ENCODE measurements around the gene TSHZ2. TPM values are rescaled to one million over a fixed set of nuclear protein-coding genes. Genes with fewer than 3 reads are reported as not detected.

Gene TSHZ2
- total and polyA plus RNA-seq, 2 donors (not counting 3 experiments of a cell fraction or from before 2014, with no cell fraction given) = not detected

DNA sequence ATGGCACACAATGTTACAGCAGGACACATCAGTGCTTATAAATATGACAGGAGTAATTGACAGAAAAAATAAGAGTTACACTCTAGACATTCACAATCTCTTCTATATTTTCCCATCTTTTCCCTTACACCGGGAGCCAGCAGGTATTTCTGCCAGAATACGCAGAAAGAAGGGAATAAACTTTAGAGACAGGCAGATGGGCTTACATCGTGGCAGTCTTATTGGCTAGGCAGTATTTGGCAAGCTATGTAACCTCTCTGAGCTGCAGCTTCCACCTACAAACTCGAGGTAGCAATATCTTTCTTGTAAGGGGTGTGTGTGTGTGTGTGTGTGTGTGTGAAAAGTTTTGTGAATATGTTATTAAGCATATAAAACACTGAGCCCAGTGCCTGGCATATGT lies 33.0 kb upstream of the TSHZ2 start:
- Histone ChIP-seq H3K4me1 (ENCODE audit: control insufficient read depth, extremely low read depth, insufficient read depth, low read length) (no peaks in the 10 kb centered on the region), H4K20me1 (replicated peaks; ENCODE audit: control insufficient read depth, extremely low read depth, insufficient read depth, low read length) (no peaks in the 10 kb centered on the region)
- CTCF ChIA-PET = no interaction called here

DNA sequence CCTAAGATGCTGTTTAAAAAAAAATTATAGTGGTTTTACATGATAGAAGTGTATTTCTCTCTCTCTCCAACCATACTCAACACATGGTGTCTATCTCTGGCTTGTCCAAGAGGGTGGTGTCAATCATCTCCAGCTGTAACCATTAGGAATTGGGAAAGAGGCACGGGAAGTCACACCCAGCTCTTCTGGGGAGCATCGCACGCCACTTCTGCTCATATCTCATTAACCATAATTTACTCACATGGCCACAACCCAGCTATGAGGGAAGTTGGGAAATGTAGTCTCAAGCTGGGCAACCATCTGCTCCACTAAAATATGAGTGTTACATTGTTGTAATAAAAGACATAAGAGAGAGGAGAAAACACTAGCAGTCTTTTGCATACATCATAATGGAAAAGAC lies 30.4 kb upstream of the TSHZ2 start:
- Histone ChIP-seq H3K27me3 (ENCODE audit: control insufficient read depth in 2 of 2, insufficient read depth in 2 of 2, low read length in 2 of 2) (no peaks in the 10 kb centered on the region), H3K27ac (ENCODE audit: insufficient read depth, low read depth, low read length) (no peak overlapping the region), H3K4me3 (replicated peaks in 1 of 3; ENCODE audit: insufficient read depth in 1 of 3, low read depth in 1 of 3, low read length in 3 of 3) (no peak overlapping the region), H3K4me2 (ENCODE audit: insufficient read depth, low read length) (no peak overlapping the region), H3K9ac (replicated peaks; ENCODE audit: extremely low read depth, insufficient read depth, low read length) (no peak overlapping the region), H3K79me2 (ENCODE audit: control insufficient read depth, insufficient read depth, low read length) (no peaks in the 10 kb centered on the region), H3K4me1 (ENCODE audit: control insufficient read depth, extremely low read depth, insufficient read depth, low read length) (no peaks in the 10 kb centered on the region), H3K36me3 (ENCODE audit: control insufficient read depth in 2 of 2, extremely low read depth in 1 of 2, insufficient read depth in 2 of 2, low read length in 2 of 2) (no peaks in the 10 kb centered on the region), H3K9me3 (replicated peaks; ENCODE audit: control insufficient read depth, insufficient read depth, low read length) (peaks cover 2% of the 10 kb centered on the region), H4K20me1 (replicated peaks; ENCODE audit: control insufficient read depth, extremely low read depth, insufficient read depth, low read length) (no peaks in the 10 kb centered on the region), H3K9me1 (replicated peaks; ENCODE audit: control insufficient read depth, extremely low read depth, insufficient read depth, low read length) (no peaks in the 10 kb centered on the region), H2AFZ (ENCODE audit: low read depth, low read length) (no peak overlapping the region)
- CTCF ChIA-PET = no interaction called here
- POLR2A ChIA-PET = no interaction called here
- BruUV-seq (replicated peaks) = no TSS peak
- no peak for DNase-seq (ENCODE audit: low read depth, low spot score)
- dilution Hi-C loops (cut with MboI; ENCODE audit: extremely low pct_ligation_motif_present, low sequenced_read_pairs) = no loop called here
- no peak for FAIRE-seq
- intact Hi-C loops (cut with micrococcal nuclease) = no loop called here
- no peak for TF ChIP-seq CTCF (IDR thresholded peaks at IDR 0.05; ENCODE audit: extremely low read depth in 1 of 2, insufficient read depth in 1 of 2, low read depth in 1 of 2, low read length in 2 of 2)
- no peak for TF ChIP-seq MAX (IDR thresholded peaks at IDR 0.05; ENCODE audit: insufficient read depth, insufficient read length)
- no peak for TF ChIP-seq MYC (IDR thresholded peaks at IDR 0.05; ENCODE audit: low read depth, low read length)
- no peak for TF ChIP-seq FOS (IDR thresholded peaks at IDR 0.05; ENCODE audit: borderline replicate concordance, insufficient read depth, low read length)
- TF ChIP-seq POLR2A (IDR thresholded peaks at IDR 0.05; ENCODE audit: low read depth, low read length) = no peak
- TF ChIP-seq EZH2 (IDR thresholded peaks at IDR 0.05; ENCODE audit: borderline replicate concordance, low read depth, low read length, severe bottlenecking) = no peak
- TF ChIP-seq GATA2 (IDR thresholded peaks at IDR 0.05; ENCODE audit: insufficient read depth, insufficient read length, low read depth, low read length) = no peak
- TF ChIP-seq POLR2AphosphoS5 (IDR thresholded peaks at IDR 0.05; ENCODE audit: insufficient read depth, low read depth, low read length) = no peak
- TF ChIP-seq JUN (IDR thresholded peaks at IDR 0.05; ENCODE audit: borderline replicate concordance, insufficient read depth, insufficient read length, low read depth) = no peak

More for the DNA sequence above, 33.0 kb upstream of the TSHZ2 start:
- no peaks in the 10 kb centered on the region for H3K36me3 ChIP-seq (ENCODE audit: control insufficient read depth in 2 of 2, extremely low read depth in 1 of 2, insufficient read depth in 2 of 2, low read length in 2 of 2)
- TF ChIP-seq CTCF (IDR thresholded peaks at IDR 0.05; ENCODE audit: extremely low read depth in 1 of 2, insufficient read depth in 1 of 2, low read depth in 1 of 2, low read length in 2 of 2) = no peak
- no peak for TF ChIP-seq EZH2 (IDR thresholded peaks at IDR 0.05; ENCODE audit: borderline replicate concordance, low read depth, low read length, severe bottlenecking)
- no peaks in the 10 kb centered on the region for H3K27me3 ChIP-seq (ENCODE audit: control insufficient read depth in 2 of 2, insufficient read depth in 2 of 2, low read length in 2 of 2)
- FAIRE-seq (no peak), DNase-seq (ENCODE audit: low read depth, low spot score) (no peak)
- no peaks in the 10 kb centered on the region for H3K9me1 ChIP-seq (replicated peaks; ENCODE audit: control insufficient read depth, extremely low read depth, insufficient read depth, low read length)
- no peak overlapping the region for H3K4me3 ChIP-seq (replicated peaks in 1 of 3; ENCODE audit: insufficient read depth in 1 of 3, low read depth in 1 of 3, low read length in 3 of 3)
- no peaks in the 10 kb centered on the region for H3K79me2 ChIP-seq (ENCODE audit: control insufficient read depth, insufficient read depth, low read length)
- H3K9ac ChIP-seq (replicated peaks; ENCODE audit: extremely low read depth, insufficient read depth, low read length) = no peak overlapping the region
- no peak overlapping the region for H3K27ac ChIP-seq (ENCODE audit: insufficient read depth, low read depth, low read length)
- intact Hi-C loops (cut with micrococcal nuclease) (no loop called here), dilution Hi-C loops (cut with MboI; ENCODE audit: extremely low pct_ligation_motif_present, low sequenced_read_pairs) (no loop called here)
- H2AFZ ChIP-seq (ENCODE audit: low read depth, low read length) = no peak overlapping the region
- POLR2A ChIA-PET = no interaction called here
- no TSS peak for BruUV-seq (replicated peaks)
- H3K9me3 ChIP-seq (replicated peaks; ENCODE audit: control insufficient read depth, insufficient read depth, low read length) = peaks cover 2% of the 10 kb centered on the region
- H3K4me2 ChIP-seq (ENCODE audit: insufficient read depth, low read length) = no peak overlapping the region
